HepG2 (cell line): ENCODE measurements around the gene NFKB2. TPM values are rescaled to one million over a fixed set of nuclear protein-coding genes. Genes with fewer than 3 reads are reported as not detected.

Experiments
- ARID4A ChIP-seq: sonication (generic); formaldehyde crosslinking; IDR thresholded peaks from 2 replicates; pipeline ENCODE4 v1.5.0; 2020; ENCODE audit warnings: mild to moderate bottlenecking, missing genetic modification reagents, borderline replicate concordance
- JARID2 ChIP-seq: sonication (generic); formaldehyde crosslinking; IDR thresholded peaks from 2 replicates; pipeline ENCODE4 v1.8.1; 2023; ENCODE audit warnings: missing genetic modification reagents, inconsistent platforms; ENCODE audit not compliant: insufficient replicate concordance
- NFYC ChIP-seq: IDR thresholded peaks from 2 replicates; pipeline ENCODE4 v1.6.1; 2016; ENCODE audit warnings: missing genetic modification reagents, missing compliant biosample characterization
- ZFX ChIP-seq: sonication (generic); formaldehyde crosslinking; IDR thresholded peaks from 2 replicates; pipeline ENCODE4 v1.4.0; 2020; ENCODE audit warnings: mild to moderate bottlenecking, low read depth, missing genetic modification reagents, moderate library complexity
- ZKSCAN5 ChIP-seq: sonication (generic); formaldehyde crosslinking; IDR thresholded peaks from 2 replicates; pipeline ENCODE4 v1.5.1; 2020; ENCODE audit warnings: mild to moderate bottlenecking, missing genetic modification reagents
- ZNF629 ChIP-seq: sonication (generic); formaldehyde crosslinking; conservative IDR thresholded peaks from 2 replicates; pipeline ENCODE4 v1.5.0; 2020; ENCODE audit warnings: missing genetic modification reagents
- polyA plus RNA-seq, 8 experiments: library from polyadenylated mRNA; depleted of rRNA in 3 of 8; stranded (reverse) in 7 of 8; unstranded in 1 of 8; fragments of >200 nt; fragmentation: Illumina TruSeq in 4 of 8; extraction: Trizol in 4 of 8; gene quantifications; 2 replicates each; pipeline versions ENCODE4 v1.2.1 to v1.2.3, GENCODE V29; 2011 to 2016; ENCODE audit warnings: low read depth in 4 of 8, missing spikeins in 1 of 8, mixed read lengths in 1 of 8; ENCODE audit not compliant: insufficient read depth in 1 of 8
- total RNA-seq, 5 experiments: library from RNA; depleted of rRNA; stranded (reverse); fragments of >200 nt; fragmentation: Illumina TruSeq; extraction: Trizol; gene quantifications; 2 replicates each; pipeline ENCODE4 v1.2.3, GENCODE V29; 2016; ENCODE audit warnings: low read depth in 1 of 5
- TF ChIP-seq, protein P1 (sequence below): sonication (generic); formaldehyde crosslinking; IDR thresholded peaks from 2 replicates; pipeline ENCODE4 v1.9.0; 2022; ENCODE audit warnings: missing genetic modification reagents, mild to moderate bottlenecking, borderline replicate concordance

NFKB2 gene
- total and polyA plus RNA-seq, 2 of the 13 experiments (the other 11 are each of a cell fraction or from before 2014, with no cell fraction given): 7.7 to 12.5 TPM

- TF ChIP-seq ARID4A (CRISPR knock-in tag) (no peak; the same call in 1 of the 2 replicates), JARID2 (CRISPR knock-in tag) (no peak), ZNF629 (CRISPR knock-in tag) (peak; percentile 94), ZKSCAN5 (CRISPR knock-in tag) (no peak), ZFX (CRISPR knock-in tag) (peak; percentile 18; the same call in 1 of the 2 replicates), NFYC (CRISPR knock-in tag) (no peak)
- TF ChIP-seq, protein P1, sequence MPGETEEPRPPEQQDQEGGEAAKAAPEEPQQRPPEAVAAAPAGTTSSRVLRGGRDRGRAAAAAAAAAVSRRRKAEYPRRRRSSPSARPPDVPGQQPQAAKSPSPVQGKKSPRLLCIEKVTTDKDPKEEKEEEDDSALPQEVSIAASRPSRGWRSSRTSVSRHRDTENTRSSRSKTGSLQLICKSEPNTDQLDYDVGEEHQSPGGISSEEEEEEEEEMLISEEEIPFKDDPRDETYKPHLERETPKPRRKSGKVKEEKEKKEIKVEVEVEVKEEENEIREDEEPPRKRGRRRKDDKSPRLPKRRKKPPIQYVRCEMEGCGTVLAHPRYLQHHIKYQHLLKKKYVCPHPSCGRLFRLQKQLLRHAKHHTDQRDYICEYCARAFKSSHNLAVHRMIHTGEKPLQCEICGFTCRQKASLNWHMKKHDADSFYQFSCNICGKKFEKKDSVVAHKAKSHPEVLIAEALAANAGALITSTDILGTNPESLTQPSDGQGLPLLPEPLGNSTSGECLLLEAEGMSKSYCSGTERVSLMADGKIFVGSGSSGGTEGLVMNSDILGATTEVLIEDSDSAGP (CRISPR knock-in tag): no peak
Observed at GRCh38 chr10:102436312-102436711, 40.8 kb downstream of the NFKB2 start (continued).
